ENCODE data around the gene LEF1.

Gene LEF1

DNA sequence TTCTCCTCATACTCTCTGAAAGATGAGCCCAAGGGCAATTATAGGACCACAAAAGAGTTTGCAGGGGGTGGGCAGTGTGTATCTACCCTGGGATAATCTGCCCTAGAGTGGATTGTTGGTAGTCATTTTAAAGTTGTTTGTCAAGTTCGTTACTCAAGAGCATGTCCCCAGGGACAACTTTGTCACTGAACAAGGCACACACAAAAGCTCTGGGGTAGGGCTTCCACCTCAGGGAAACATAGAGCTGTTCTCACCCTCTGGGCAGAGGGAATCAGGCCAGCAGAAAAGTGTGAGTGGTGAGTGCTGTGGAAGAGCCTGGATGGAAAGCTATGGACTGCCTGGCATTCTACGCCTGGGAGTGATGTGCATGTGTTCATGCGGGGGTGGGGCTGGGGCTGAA is 23.3 kb upstream of the LEF1 start:
- Mint-ChIP-seq H3K27me3 (no peaks in the 10 kb centered on the region), H3K4me3 (no peak overlapping the region), H3K27ac (no peak overlapping the region), H3K4me1 (ENCODE audit: low read depth) (no peaks in the 10 kb centered on the region), H3K36me3 (ENCODE audit: low read depth) (no peaks in the 10 kb centered on the region), H3K9me3 (no peaks in the 10 kb centered on the region)
- intact Hi-C loops (cut with micrococcal nuclease), result no loop called here

DNA sequence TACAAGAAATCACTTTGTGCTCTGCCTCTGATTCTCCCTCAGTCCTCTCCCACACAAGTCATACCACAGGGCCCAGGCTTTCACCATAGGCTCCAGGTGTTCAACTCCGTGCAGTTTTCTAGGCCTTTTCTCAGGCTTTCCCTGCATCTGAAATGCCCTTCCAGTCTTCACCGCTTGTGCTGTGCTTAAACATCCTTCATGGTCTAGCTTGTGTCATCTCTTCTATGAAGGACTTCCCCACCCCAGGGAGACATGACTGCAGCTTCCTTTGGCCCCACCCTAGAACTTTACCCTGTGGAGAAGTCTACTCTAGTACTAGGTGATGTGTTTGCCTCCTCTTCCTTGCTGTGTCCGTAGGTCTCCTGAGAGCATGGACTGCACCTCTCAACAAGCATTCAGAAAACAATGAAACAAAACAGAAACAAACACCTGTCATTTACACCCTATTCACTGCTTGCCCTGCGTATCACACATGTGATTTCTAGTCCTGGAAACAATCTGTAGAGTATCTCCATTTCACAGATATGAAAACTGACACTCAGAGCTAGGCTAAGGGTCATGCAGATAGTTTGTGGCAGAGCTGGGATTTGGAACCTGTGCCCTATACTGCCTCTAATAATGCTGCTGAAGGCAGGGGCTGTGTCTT is 22.7 kb upstream of the LEF1 start:
- Mint-ChIP-seq H3K9me3 (no peaks in the 10 kb centered on the region), H3K4me3 (no peak overlapping the region), H3K27ac (no peak overlapping the region), H3K4me1 (ENCODE audit: low read depth) (no peaks in the 10 kb centered on the region), H3K27me3 (no peaks in the 10 kb centered on the region), H3K36me3 (ENCODE audit: low read depth) (no peaks in the 10 kb centered on the region)
- intact Hi-C loops (cut with micrococcal nuclease), result no loop called here

DNA sequence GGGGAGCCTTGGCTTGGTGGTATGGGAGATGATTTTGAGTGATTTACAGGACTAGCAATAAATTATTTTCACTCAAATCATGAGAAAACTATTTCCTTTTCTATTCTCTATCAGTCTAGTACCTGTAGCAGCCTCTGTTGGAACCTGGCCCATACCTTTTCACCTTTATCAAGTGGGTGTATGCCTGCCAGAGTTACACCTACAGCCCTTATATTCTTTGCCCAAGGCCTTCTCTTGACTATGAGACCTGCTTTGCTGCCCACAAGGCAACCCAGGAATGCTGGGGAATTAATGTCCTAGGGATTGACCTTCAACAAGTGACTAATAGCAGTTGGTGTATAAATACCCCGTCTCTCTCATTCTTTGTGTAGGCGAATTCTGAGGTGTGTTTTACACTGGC is 20.0 kb upstream of the LEF1 start:
- Mint-ChIP-seq H3K27ac (no peak overlapping the region), H3K36me3 (ENCODE audit: low read depth) (no peaks in the 10 kb centered on the region), H3K4me3 (no peak overlapping the region), H3K4me1 (ENCODE audit: low read depth) (no peaks in the 10 kb centered on the region), H3K27me3 (no peaks in the 10 kb centered on the region), H3K9me3 (no peaks in the 10 kb centered on the region)
- intact Hi-C loops (cut with micrococcal nuclease), result no loop called here

DNA sequence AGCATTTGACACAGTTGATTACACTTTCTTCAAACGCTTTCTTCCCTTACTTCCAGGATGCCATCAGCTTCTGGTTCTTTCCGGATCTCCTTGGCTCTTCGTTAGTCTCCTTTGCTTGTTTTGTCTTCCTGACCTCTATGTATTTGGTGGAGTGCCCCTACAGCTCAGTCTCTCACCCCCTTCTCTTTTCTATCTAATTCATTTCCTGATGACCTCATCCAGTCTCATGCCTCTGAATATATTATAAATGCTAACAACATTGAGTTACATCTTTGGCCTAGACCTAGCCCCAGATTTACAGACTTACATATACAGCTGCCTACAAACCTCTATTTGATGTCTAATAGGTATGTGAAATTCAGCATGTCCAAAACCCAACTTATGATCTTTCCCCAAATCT is 16.5 kb upstream of the LEF1 start:
- Mint-ChIP-seq H3K9me3 (peaks cover 8% of the 10 kb centered on the region), H3K27me3 (no peaks in the 10 kb centered on the region), H3K4me1 (ENCODE audit: low read depth) (no peaks in the 10 kb centered on the region), H3K4me3 (no peak overlapping the region), H3K36me3 (ENCODE audit: low read depth) (no peaks in the 10 kb centered on the region), H3K27ac (no peak overlapping the region)
- intact Hi-C loops (cut with micrococcal nuclease), result no loop called here

DNA sequence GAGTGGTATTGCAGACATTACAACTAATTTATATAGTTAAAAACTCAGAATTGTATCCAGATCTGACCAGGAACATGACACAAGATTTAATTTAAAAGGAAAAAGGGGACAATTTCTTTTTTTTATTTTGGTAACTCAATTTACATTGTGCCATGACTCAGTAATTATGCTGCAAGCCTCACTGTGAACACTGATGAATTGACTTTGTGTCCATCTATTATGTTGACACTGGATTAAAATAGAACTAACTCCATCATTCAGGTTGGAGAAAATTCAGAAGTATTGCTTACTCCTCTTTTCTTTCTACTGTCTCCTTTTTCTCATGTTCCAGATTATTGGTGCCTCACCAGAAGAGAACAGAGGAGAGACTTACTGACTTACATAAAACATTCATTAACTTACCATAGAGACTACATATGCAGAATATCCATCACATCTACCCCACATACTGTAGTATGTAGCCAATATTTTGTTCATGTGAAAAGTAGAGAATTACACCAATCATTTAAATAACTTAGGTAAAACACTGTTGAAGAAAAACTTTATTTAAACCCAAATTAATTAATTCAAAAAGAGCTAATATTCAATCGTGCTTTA is 15.8 kb upstream of the LEF1 start:
- no peak overlapping the region for H3K4me3 Mint-ChIP-seq
- intact Hi-C loops (cut with micrococcal nuclease), result no loop called here
- no peaks in the 10 kb centered on the region for H3K36me3 Mint-ChIP-seq (ENCODE audit: low read depth)
- peaks cover 14% of the 10 kb centered on the region for H3K9me3 Mint-ChIP-seq
- no peak overlapping the region for H3K27ac Mint-ChIP-seq
- H3K4me1 Mint-ChIP-seq (ENCODE audit: low read depth), result no peaks in the 10 kb centered on the region
- no peaks in the 10 kb centered on the region for H3K27me3 Mint-ChIP-seq

DNA sequence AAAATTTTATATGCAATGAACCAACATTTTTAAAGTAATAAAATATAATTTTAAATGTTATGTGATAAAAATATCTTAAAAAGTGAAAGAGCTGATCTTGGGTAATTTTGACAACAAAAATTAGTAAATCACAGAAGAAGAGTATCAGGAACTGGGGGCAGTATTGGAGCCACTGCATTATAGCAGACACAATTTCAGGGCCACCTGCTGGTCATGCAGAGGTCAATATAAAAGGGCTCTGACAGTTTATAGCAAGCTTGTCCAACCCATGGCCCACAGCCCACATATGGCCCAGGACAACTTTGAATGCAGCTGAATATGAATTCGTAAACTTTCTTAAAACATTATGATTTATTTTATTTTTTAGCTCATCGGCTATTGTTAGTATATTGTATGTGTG is 13.0 kb upstream of the LEF1 start:
- no peak overlapping the region for H3K4me3 Mint-ChIP-seq
- H3K4me1 Mint-ChIP-seq (ENCODE audit: low read depth), result no peaks in the 10 kb centered on the region
- no peaks in the 10 kb centered on the region for H3K36me3 Mint-ChIP-seq (ENCODE audit: low read depth)
- H3K9me3 Mint-ChIP-seq, result peaks cover 14% of the 10 kb centered on the region
- intact Hi-C loops (cut with micrococcal nuclease), result no loop called here
- peaks cover 12% of the 10 kb centered on the region for H3K27me3 Mint-ChIP-seq
- no peak overlapping the region for H3K27ac Mint-ChIP-seq

DNA sequence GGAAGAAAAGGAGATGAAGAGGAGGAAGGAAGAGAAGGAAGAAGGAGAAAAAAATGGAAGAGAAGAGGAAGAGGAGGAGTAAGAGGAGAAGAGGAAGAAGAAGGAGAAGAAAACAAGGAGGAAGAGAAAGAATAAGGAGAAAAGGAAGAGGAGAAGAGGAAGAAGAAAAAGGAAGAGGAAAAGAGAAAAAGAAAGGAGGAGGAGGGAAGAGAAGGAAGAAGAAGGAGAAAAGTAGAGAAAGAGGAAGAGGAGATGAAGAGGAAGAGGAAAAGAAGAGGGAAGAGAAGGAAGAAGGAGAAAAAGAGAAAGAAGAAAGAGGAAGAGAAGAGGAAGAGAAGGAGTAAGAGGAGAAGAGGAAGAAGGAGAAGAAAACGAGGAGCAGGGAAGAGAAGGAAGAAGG is 11.8 kb upstream of the LEF1 start:
- H3K4me1 Mint-ChIP-seq (ENCODE audit: low read depth), result no peaks in the 10 kb centered on the region
- intact Hi-C loops (cut with micrococcal nuclease), result no loop called here
- H3K27ac Mint-ChIP-seq, result no peak overlapping the region
- H3K4me3 Mint-ChIP-seq, result no peak overlapping the region
- H3K36me3 Mint-ChIP-seq (ENCODE audit: low read depth), result no peaks in the 10 kb centered on the region
- peaks cover 14% of the 10 kb centered on the region for H3K9me3 Mint-ChIP-seq
- H3K27me3 Mint-ChIP-seq, result peaks cover 13% of the 10 kb centered on the region

DNA sequence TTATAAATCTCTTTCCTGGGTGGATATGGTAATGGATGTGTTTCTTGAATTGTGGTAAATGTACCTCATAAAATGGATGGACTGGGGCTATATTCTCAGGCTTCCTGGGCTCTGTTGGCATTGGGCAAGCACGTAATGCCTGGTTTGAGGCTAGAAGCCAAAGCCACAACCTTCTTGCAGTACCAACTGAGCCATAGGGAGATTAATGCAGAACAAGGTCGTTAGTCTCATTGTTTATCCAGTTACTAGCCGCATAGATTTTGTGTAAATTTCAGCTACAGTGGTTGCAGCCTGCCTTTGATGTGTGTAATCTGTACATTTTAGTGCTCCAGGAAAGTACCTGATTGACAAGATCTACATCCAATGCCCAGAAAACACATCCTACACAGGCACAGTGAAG is 7.2 kb upstream of the LEF1 start:
- Mint-ChIP-seq H3K4me1 (ENCODE audit: low read depth) (peaks cover 19% of the 10 kb centered on the region), H3K27ac (no peak overlapping the region), H3K4me3 (no peak overlapping the region), H3K9me3 (peaks cover 13% of the 10 kb centered on the region), H3K36me3 (ENCODE audit: low read depth) (no peaks in the 10 kb centered on the region), H3K27me3 (peaks cover 54% of the 10 kb centered on the region)
- intact Hi-C loops (cut with micrococcal nuclease), result no loop called here

DNA sequence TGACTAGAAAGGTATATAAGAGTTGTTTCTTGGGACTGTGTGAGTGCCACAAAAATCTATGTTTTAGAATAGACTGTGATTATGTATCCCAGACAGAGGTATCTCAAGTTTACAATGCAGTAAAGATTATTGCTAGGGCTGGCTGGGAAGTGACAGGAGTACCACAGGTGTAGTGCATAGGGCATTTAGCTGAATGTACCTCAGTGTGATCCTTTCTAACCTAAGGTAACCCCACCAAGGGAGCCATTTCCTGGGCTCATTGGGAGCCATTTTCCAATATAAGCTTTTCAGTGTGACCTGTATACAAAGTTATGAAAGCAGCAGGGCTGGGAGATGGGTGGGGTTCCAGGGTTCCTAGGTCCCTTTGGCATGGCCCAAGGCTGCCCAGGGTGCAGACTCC is 6.1 kb upstream of the LEF1 start:
- H3K27me3 Mint-ChIP-seq, result peaks cover 65% of the 10 kb centered on the region
- H3K9me3 Mint-ChIP-seq, result peaks cover 2% of the 10 kb centered on the region
- peaks cover 19% of the 10 kb centered on the region for H3K4me1 Mint-ChIP-seq (ENCODE audit: low read depth)
- H3K36me3 Mint-ChIP-seq (ENCODE audit: low read depth), result no peaks in the 10 kb centered on the region
- no peak overlapping the region for H3K4me3 Mint-ChIP-seq
- intact Hi-C loops (cut with micrococcal nuclease), result no loop called here
- H3K27ac Mint-ChIP-seq, result no peak overlapping the region

DNA sequence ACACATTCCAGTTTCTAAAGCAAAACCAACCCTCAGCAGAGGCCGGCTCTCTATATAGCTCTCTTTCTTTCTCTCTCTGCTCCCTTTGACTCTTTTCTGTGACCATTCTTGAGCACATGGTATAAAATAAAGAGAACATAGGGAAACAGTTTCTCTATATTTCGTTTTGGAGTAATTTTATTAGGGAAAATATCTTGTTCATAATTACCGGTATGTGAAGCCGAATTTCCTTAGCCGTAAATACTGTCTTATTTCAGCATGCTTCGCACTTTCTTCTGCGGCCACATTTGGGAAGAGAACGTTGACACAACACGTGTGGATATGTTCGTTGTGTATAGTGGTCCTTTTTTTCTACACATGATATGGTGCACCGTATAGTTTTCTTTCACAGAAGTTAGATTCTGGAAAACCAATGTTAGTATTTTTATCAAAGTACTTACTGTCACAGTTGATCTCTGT is 4.9 kb upstream of the LEF1 start:
- no peak overlapping the region for H3K4me3 Mint-ChIP-seq
- no peaks in the 10 kb centered on the region for H3K36me3 Mint-ChIP-seq (ENCODE audit: low read depth)
- H3K9me3 Mint-ChIP-seq, result no peaks in the 10 kb centered on the region
- no peak overlapping the region for H3K27ac Mint-ChIP-seq
- intact Hi-C loops (cut with micrococcal nuclease), result no loop called here
- H3K4me1 Mint-ChIP-seq (ENCODE audit: low read depth), result peaks cover 30% of the 10 kb centered on the region
- H3K27me3 Mint-ChIP-seq, result peaks cover 78% of the 10 kb centered on the region

DNA sequence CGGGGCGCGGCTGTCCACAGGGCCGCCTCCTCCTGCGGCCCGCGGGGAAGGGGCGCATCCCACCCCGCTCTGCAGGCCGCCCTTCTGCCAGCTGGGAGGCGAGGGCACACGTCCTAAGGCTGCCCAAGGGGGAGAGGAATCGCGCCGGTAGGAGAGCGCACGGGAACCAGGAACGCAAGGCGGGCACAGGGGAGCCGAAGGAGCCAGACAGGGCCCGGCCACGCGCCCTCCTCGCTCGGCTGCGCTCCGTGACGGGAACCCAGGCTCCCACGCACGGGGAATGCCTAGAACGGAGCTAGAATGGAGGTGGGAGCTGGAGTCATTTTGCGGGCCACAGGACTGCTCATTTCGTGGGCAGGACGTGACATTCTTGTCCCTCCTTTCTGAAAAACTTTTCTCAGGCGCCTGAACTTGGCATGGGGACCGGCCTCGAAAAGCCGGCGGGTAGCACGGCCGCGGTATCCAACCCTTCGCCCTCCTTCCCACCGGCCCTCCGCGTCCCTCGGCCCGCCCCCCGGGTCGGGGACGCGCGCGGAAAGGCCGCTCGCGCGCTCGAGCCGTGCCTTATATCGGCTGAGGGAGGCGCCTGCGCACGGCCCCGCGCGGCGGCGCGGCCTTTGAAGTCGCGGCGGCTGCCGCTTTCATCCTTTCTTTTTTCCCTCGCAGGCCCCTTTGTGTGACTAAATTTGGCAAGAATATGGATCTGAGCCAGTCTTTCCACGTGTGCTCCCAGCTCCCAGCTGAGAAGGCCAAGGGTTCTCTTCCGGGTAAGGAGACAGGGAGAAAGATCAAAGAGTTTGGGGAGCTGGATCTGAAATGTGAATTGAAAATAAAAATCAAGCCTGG is 4.2 kb upstream of the LEF1 start:
- Mint-ChIP-seq H3K4me1 (ENCODE audit: low read depth) (peaks cover 35% of the 10 kb centered on the region), H3K9me3 (no peaks in the 10 kb centered on the region), H3K27me3 (peaks cover 82% of the 10 kb centered on the region), H3K36me3 (ENCODE audit: low read depth) (no peaks in the 10 kb centered on the region), H3K27ac (no peak overlapping the region), H3K4me3 (peak overlapping the region; percentile 60)
- intact Hi-C loops (cut with micrococcal nuclease), result no loop called here

DNA sequence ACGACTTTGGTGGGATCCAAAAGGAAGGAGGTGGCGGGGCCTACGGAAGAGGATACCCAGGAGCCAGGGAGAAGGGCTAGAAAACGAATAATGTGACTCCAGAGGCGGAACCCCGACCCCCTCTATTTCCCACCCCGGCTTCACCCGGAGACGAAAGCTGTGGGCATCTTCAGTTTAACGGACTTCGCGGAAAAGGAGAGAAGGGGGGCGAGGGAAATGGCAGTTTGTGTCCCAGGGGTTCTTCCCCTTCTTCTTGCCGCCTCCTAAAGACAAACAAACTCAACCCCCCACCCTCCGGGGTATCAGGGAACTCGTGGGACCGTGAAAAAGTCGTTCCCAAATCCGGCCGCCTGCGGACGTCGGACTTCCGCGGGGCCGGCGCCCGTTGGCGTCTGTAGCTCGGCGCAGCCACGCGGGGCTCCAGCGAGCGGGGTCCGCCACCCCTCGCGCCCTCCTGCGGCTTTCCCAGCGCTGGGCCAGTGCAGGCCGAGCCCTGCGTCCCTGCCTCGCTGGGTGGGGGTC is 3.6 kb upstream of the LEF1 start:
- Mint-ChIP-seq H3K9me3 (no peaks in the 10 kb centered on the region), H3K27ac (no peak overlapping the region), H3K4me3 (peak overlapping the region; percentile 60), H3K36me3 (ENCODE audit: low read depth) (no peaks in the 10 kb centered on the region), H3K27me3 (peaks cover 82% of the 10 kb centered on the region), H3K4me1 (ENCODE audit: low read depth) (peaks cover 41% of the 10 kb centered on the region)
- intact Hi-C loops (cut with micrococcal nuclease), result no loop called here

DNA sequence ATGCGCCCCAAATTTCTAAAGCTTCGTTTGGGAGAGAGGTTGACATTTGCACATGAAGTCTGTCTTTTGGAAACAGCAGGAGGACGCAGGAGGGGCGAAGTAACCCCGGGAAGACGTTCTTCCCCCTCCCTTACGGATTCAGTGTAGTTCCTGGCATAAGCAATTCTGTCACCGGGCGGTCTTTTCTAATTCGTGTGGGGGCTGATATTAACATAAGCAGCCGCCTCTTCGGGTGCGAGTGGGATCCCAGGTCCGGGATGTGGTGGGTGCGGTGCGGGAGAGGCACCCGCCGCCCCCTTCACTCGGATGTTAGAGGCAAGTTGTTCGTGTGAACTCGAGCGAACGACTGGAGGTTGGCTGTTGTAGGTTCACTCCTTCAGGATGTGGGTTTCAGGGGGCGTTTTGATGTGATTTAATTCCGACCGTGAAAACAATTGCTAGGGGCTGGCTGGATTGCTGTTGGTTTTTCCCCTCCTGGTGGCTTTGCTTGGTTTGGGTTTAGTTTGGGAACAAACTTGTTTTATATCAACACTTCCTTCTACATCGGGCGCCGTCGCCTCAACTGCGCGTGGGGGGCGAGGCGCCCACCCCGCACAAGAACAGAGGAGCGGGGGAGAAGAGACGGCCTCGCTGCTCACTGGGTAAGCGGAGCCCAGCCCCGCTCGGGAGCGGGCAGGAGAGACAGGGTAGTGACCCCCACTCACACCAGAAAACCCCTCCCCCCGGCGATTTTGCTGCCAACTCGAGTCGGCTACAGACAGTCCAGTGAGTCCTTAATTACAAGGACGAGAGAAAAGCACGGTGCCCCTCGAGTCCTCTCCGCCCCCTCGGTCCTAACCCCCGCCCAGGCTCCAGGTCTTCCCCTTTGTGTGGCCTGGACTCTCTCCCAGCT is 2.9 kb upstream of the LEF1 start:
- Mint-ChIP-seq H3K27me3 (peaks cover 84% of the 10 kb centered on the region), H3K9me3 (no peaks in the 10 kb centered on the region), H3K36me3 (ENCODE audit: low read depth) (no peaks in the 10 kb centered on the region), H3K4me3 (no peak overlapping the region), H3K4me1 (ENCODE audit: low read depth) (peaks cover 48% of the 10 kb centered on the region), H3K27ac (no peak overlapping the region)
- intact Hi-C loops (cut with micrococcal nuclease), result no loop called here
